ENCODE measurements around the gene SH3TC1.

Gene SH3TC1

GRCh38 chr4:8236920-8237195 lies 37.8 kb downstream of the SH3TC1 start:
- Histone ChIP-seq H3K9ac (ENCODE audit: low read length) (no peak overlapping the region), H3K9me3 (ENCODE audit: low read length) (no peaks in the 10 kb centered on the region), H3K4me1 (ENCODE audit: insufficient read depth, low read length, severe bottlenecking) (peaks cover 54% of the 10 kb centered on the region), H3K27ac (ENCODE audit: low read depth, low read length, poor library complexity, severe bottlenecking) (peak overlapping the region; percentile 77), H3K79me2 (ENCODE audit: insufficient read depth, low read length) (no peaks in the 10 kb centered on the region), H3K4me2 (ENCODE audit: low read length) (no peak overlapping the region; the same call in 1 of the 2 replicates), H2AFZ (ENCODE audit: low read length) (no peak overlapping the region), H4K20me1 (ENCODE audit: insufficient read depth, low read length) (no peaks in the 10 kb centered on the region), H3K4me3 (ENCODE audit: low read depth, low read length, poor library complexity, severe bottlenecking) (no peak overlapping the region), H3F3A (ENCODE audit: insufficient read depth, low read length) (no peaks in the 10 kb centered on the region), H3K9me2 (ENCODE audit: low read depth, low read length) (no peaks in the 10 kb centered on the region), H3K36me3 (ENCODE audit: insufficient read depth, low read length) (peaks cover 95% of the 10 kb centered on the region), H3K27me3 (ENCODE audit: insufficient read depth, low read length) (no peaks in the 10 kb centered on the region)
- TF ChIP-seq EZH2 (IDR thresholded peaks at IDR 0.05; ENCODE audit: borderline replicate concordance, low read length), result no peak
- TF ChIP-seq CTCF (IDR thresholded peaks at IDR 0.05; ENCODE audit: low read length), result no peak

GRCh38 chr4:8237256-8237989 lies 38.3 kb downstream of the SH3TC1 start:
- no peaks in the 10 kb centered on the region for H3K9me3 ChIP-seq (ENCODE audit: low read length)
- H3K27ac ChIP-seq (ENCODE audit: low read depth, low read length, poor library complexity, severe bottlenecking), result peak overlapping the region; percentile 77
- H3F3A ChIP-seq (ENCODE audit: insufficient read depth, low read length), result no peaks in the 10 kb centered on the region
- no peak overlapping the region for H3K4me3 ChIP-seq (ENCODE audit: low read depth, low read length, poor library complexity, severe bottlenecking)
- no peak overlapping the region for H3K9ac ChIP-seq (ENCODE audit: low read length)
- no peak overlapping the region; the same call in 1 of the 2 replicates for H3K4me2 ChIP-seq (ENCODE audit: low read length)
- H3K36me3 ChIP-seq (ENCODE audit: insufficient read depth, low read length), result peaks cover 95% of the 10 kb centered on the region
- no peaks in the 10 kb centered on the region for H3K9me2 ChIP-seq (ENCODE audit: low read depth, low read length)
- no peaks in the 10 kb centered on the region for H3K27me3 ChIP-seq (ENCODE audit: insufficient read depth, low read length)
- no peaks in the 10 kb centered on the region for H3K79me2 ChIP-seq (ENCODE audit: insufficient read depth, low read length)
- TF ChIP-seq CTCF (IDR thresholded peaks at IDR 0.05; ENCODE audit: low read length) (no peak), EZH2 (IDR thresholded peaks at IDR 0.05; ENCODE audit: borderline replicate concordance, low read length) (no peak)
- no peaks in the 10 kb centered on the region for H4K20me1 ChIP-seq (ENCODE audit: insufficient read depth, low read length)
- H3K4me1 ChIP-seq (ENCODE audit: insufficient read depth, low read length, severe bottlenecking), result peaks cover 53% of the 10 kb centered on the region
- H2AFZ ChIP-seq (ENCODE audit: low read length), result no peak overlapping the region

GRCh38 chr4:8238036-8238511 lies 39.0 kb downstream of the SH3TC1 start:
- no peak overlapping the region for H3K9ac ChIP-seq (ENCODE audit: low read length)
- no peaks in the 10 kb centered on the region for H3K79me2 ChIP-seq (ENCODE audit: insufficient read depth, low read length)
- no peak overlapping the region for H3K4me3 ChIP-seq (ENCODE audit: low read depth, low read length, poor library complexity, severe bottlenecking)
- H3K4me2 ChIP-seq (ENCODE audit: low read length), result no peak overlapping the region; the same call in 1 of the 2 replicates
- H3K4me1 ChIP-seq (ENCODE audit: insufficient read depth, low read length, severe bottlenecking), result peaks cover 53% of the 10 kb centered on the region
- TF ChIP-seq EZH2 (IDR thresholded peaks at IDR 0.05; ENCODE audit: borderline replicate concordance, low read length), result no peak
- TF ChIP-seq CTCF (IDR thresholded peaks at IDR 0.05; ENCODE audit: low read length), result no peak
- H3K36me3 ChIP-seq (ENCODE audit: insufficient read depth, low read length), result peaks cover 95% of the 10 kb centered on the region
- peak overlapping the region; percentile 77 for H3K27ac ChIP-seq (ENCODE audit: low read depth, low read length, poor library complexity, severe bottlenecking)
- no peaks in the 10 kb centered on the region for H3K27me3 ChIP-seq (ENCODE audit: insufficient read depth, low read length)
- H3K9me2 ChIP-seq (ENCODE audit: low read depth, low read length), result no peaks in the 10 kb centered on the region
- no peaks in the 10 kb centered on the region for H3F3A ChIP-seq (ENCODE audit: insufficient read depth, low read length)
- H2AFZ ChIP-seq (ENCODE audit: low read length), result no peak overlapping the region
- no peaks in the 10 kb centered on the region for H4K20me1 ChIP-seq (ENCODE audit: insufficient read depth, low read length)
- H3K9me3 ChIP-seq (ENCODE audit: low read length), result no peaks in the 10 kb centered on the region
